Measurements from ENCODE around the gene EPPIN.
"Not testable (repeated sequence)": the region's sequence is repeated elsewhere in the genome, so short reads cannot be mapped to it uniquely, and the experiment has no call there.

Gene EPPIN

GRCh38 chr20:45547206-45547770 is at the start of gene EPPIN:
TSS of gene EPPIN (minus strand) at chr20:45547401. CDS start at chr20:45547357, 44 bp downstream.
- DNase-seq (ENCODE audit: low read depth), result no peak
- H3K4me3 ChIP-seq (ENCODE audit: low read depth, low read length), result no peak within 1 kb of the TSS
- no peak for TF ChIP-seq CTCF (conservative IDR thresholded peaks at IDR 0.05; ENCODE audit: low read depth, low read length)

- DNase-seq (ENCODE audit: low read depth), result no peak
- no peak for TF ChIP-seq CTCF (conservative IDR thresholded peaks at IDR 0.05; ENCODE audit: low read depth, low read length)
- H3K4me3 ChIP-seq (ENCODE audit: low read depth, low read length), result no peak overlapping the region
Observed at GRCh38 chr20:45595235-45595634, 48.0 kb upstream of the EPPIN start.

GRCh38 chr20:45593498-45593897 is 46.3 kb upstream of the EPPIN start:
- no peak for TF ChIP-seq CTCF (conservative IDR thresholded peaks at IDR 0.05; ENCODE audit: low read depth, low read length)
- no peak for DNase-seq (ENCODE audit: low read depth)
- no peak overlapping the region for H3K4me3 ChIP-seq (ENCODE audit: low read depth, low read length)

GRCh38 chr20:45592574-45593189 is 45.5 kb upstream of the EPPIN start:
- TF ChIP-seq CTCF (conservative IDR thresholded peaks at IDR 0.05; ENCODE audit: low read depth, low read length), result peak; percentile 77
- H3K4me3 ChIP-seq (ENCODE audit: low read depth, low read length), result no peak overlapping the region
- DNase-seq (ENCODE audit: low read depth), result peak; percentile 59

- DNase-seq (ENCODE audit: low read depth), result no peak
- no peak overlapping the region for H3K4me3 ChIP-seq (ENCODE audit: low read depth, low read length)
- no peak for TF ChIP-seq CTCF (conservative IDR thresholded peaks at IDR 0.05; ENCODE audit: low read depth, low read length)
Observed at GRCh38 chr20:45589725-45590124, 42.5 kb upstream of the EPPIN start.

- H3K4me3 ChIP-seq (ENCODE audit: low read depth, low read length), result no peak overlapping the region
- no peak for TF ChIP-seq CTCF (conservative IDR thresholded peaks at IDR 0.05; ENCODE audit: low read depth, low read length)
- no peak for DNase-seq (ENCODE audit: low read depth)
Observed at GRCh38 chr20:45588800-45589199, 41.6 kb upstream of the EPPIN start.

- not testable (repeated sequence) for H3K4me3 ChIP-seq (ENCODE audit: low read depth, low read length); DNase-seq (ENCODE audit: low read depth)
Observed at GRCh38 chr20:45585986-45586385, 38.8 kb upstream of the EPPIN start.

- H3K4me3 ChIP-seq (ENCODE audit: low read depth, low read length); DNase-seq (ENCODE audit: low read depth): not testable (repeated sequence)
Observed at GRCh38 chr20:45584294-45584693, 37.1 kb upstream of the EPPIN start.

Data from choroid plexus epithelial cell (primary cell).